Fibroblast of lung (primary cell): ENCODE measurements around the gene ZNF660. TPM values are rescaled to one million over a fixed set of nuclear protein-coding genes. Genes with fewer than 3 reads are reported as not detected.
"Not testable (repeated sequence)": the region's sequence is repeated elsewhere in the genome, so short reads cannot be mapped to it uniquely, and the experiment has no call there.

Experiments
- DNase-seq, 2 donors: peaks; one replicate each; pipeline versions ENCODE4 v3.0.0 to v3.0.0-alpha.2; 2010; ENCODE audit warnings: low read depth in 2 of 2
- H2AFZ ChIP-seq: 2 replicates; pipeline ENCODE4 v1.5.1; 2012; ENCODE audit warnings: low read length, control low read depth, inconsistent platforms
- H3K27ac ChIP-seq: 2 replicates; pipeline ENCODE4 v1.5.1; 2011; ENCODE audit warnings: low read length, control low read depth; ENCODE audit not compliant: insufficient read depth
- H3K27me3 ChIP-seq: 2 replicates; pipeline ENCODE4 v1.5.1; 2011; ENCODE audit warnings: mild to moderate bottlenecking, low read length; ENCODE audit not compliant: control insufficient read depth, insufficient read depth
- H3K36me3 ChIP-seq: 2 replicates; pipeline ENCODE4 v1.5.1; 2011; ENCODE audit warnings: low read length; ENCODE audit not compliant: control insufficient read depth, insufficient read depth
- H3K4me1 ChIP-seq: 2 replicates; pipeline ENCODE4 v1.5.1; 2011; ENCODE audit warnings: low read length; ENCODE audit not compliant: control insufficient read depth, insufficient read depth; ENCODE audit errors: extremely low read depth
- H3K4me2 ChIP-seq: 2 replicates; pipeline ENCODE4 v1.5.1; 2011; ENCODE audit warnings: low read length, control low read depth; ENCODE audit not compliant: insufficient read depth; ENCODE audit errors: extremely low read depth
- H3K4me3 ChIP-seq, 4 experiments: fragments of 200-600 bp in 1 of 4; sonication (generic) in 1 of 4; replicated peaks in 1 of 4; 2 replicates each; pipeline ENCODE4 v1.5.1; 2011 to 2016; ENCODE audit warnings: low read length in 4 of 4, low read depth in 3 of 4, mild to moderate bottlenecking in 3 of 4, control low read depth in 2 of 4, inconsistent platforms in 1 of 4, mixed read lengths in 1 of 4; ENCODE audit not compliant: insufficient read depth in 1 of 4; ENCODE audit errors: control extremely low read depth in 1 of 4
- H3K79me2 ChIP-seq: 2 replicates; pipeline ENCODE4 v1.5.1; 2012; ENCODE audit warnings: mild to moderate bottlenecking, low read length, inconsistent platforms; ENCODE audit not compliant: control insufficient read depth, insufficient read depth
- H3K9ac ChIP-seq: 2 replicates; pipeline ENCODE4 v1.5.1; 2011; ENCODE audit warnings: mild to moderate bottlenecking, low read length, control low read depth; ENCODE audit not compliant: insufficient read depth
- H3K9me3 ChIP-seq: 2 replicates; pipeline ENCODE4 v1.5.1; 2012; ENCODE audit warnings: low read depth, low read length; ENCODE audit not compliant: control insufficient read depth, insufficient read depth
- H4K20me1 ChIP-seq: 2 replicates; pipeline ENCODE4 v1.5.1; 2011; ENCODE audit warnings: low read length; ENCODE audit not compliant: control insufficient read depth, insufficient read depth; ENCODE audit errors: extremely low read depth
- CTCF ChIP-seq, 2 donors: IDR thresholded peaks in 1 of 2; conservative IDR thresholded peaks in 1 of 2; 1 replicate in 1 of 2; 2 replicates in 1 of 2; pipeline ENCODE4 v1.5.1; 2011 to 2012; ENCODE audit warnings: low read length in 2 of 2, control low read depth in 1 of 2, inconsistent platforms in 1 of 2, low read depth in 1 of 2, mild to moderate bottlenecking in 1 of 2
- EZH2 ChIP-seq: IDR thresholded peaks from 2 replicates; pipeline ENCODE4 v1.5.1; 2012; ENCODE audit warnings: low read length, control low read depth, mild to moderate bottlenecking; ENCODE audit errors: missing control alignments
- polyA minus RNA-seq: library from RNA; depleted of rRNA, polyadenylated mRNA; stranded (reverse); fragments of >200 nt; gene quantifications from 2 replicates; pipeline ENCODE4 v1.2.3, GENCODE V29; 2011; ENCODE audit warnings: low replicate concordance
- polyA plus RNA-seq, 2 donors: library from polyadenylated mRNA; depleted of rRNA in 1 of 2; stranded (reverse) in 1 of 2; unstranded in 1 of 2; fragments of >200 nt; gene quantifications; 2 replicates each; pipeline ENCODE4 v1.2.1, GENCODE V29; 2011 to 2012; ENCODE audit warnings: missing spikeins in 1 of 2
- total RNA-seq: library from RNA; depleted of rRNA; stranded (reverse); fragments of >200 nt; gene quantifications from 2 replicates; pipeline ENCODE4 v1.2.1, GENCODE V29; 2014

The ZNF660 gene
- total RNA-seq, result 3.3 and 4.0 TPM in 2 replicates
- polyA plus RNA-seq, result 0.44 and 0.92 TPM in 2 replicates
- 0.37 and 0.42 TPM in 2 replicates for polyA plus RNA-seq (2012)
- not detected in 2 replicates for polyA minus RNA-seq

GRCh38 chr3:44584646-44585501, at the start of gene ZNF660:
ZNF660 (plus strand) TSS chr3:44584964; CDS start chr3:44594194, 9,230 bp downstream.
- H3K4me3 ChIP-seq, result peak within 1 kb of the TSS; percentile 39 to 73 (median 55)
- peak; percentile 83 for DNase-seq
- H3K79me2 ChIP-seq, result no peaks in the 10 kb centered on the region
- peak within 1 kb of the TSS; percentile 29 for H3K27ac ChIP-seq
- H3K4me1 ChIP-seq, result no peaks in the 10 kb centered on the region
- no peaks in the 10 kb centered on the region for H4K20me1 ChIP-seq
- peak within 1 kb of the TSS; percentile 69 for H2AFZ ChIP-seq
- no peaks in the 10 kb centered on the region for H3K36me3 ChIP-seq
- H3K4me2 ChIP-seq, result peak within 1 kb of the TSS; percentile 64
- H3K27me3 ChIP-seq, result peaks cover 2% of the 10 kb centered on the region
- no peak for TF ChIP-seq EZH2
- no peak for TF ChIP-seq CTCF (conservative IDR thresholded peaks at IDR 0.05 in 1 of 2, IDR thresholded peaks at IDR 0.05 in 1 of 2; ENCODE audit: low read depth in 1 of 2, low read length in 2 of 2)
- H3K9me3 ChIP-seq, result no peaks in the 10 kb centered on the region
- peak within 1 kb of the TSS; percentile 55 for H3K9ac ChIP-seq

- no peak for DNase-seq
- H3K27ac ChIP-seq, result no peak overlapping the region
- H3K9ac ChIP-seq, result no peak overlapping the region
- H3K4me2 ChIP-seq, result no peak overlapping the region
- peaks cover 5% of the 10 kb centered on the region for H3K27me3 ChIP-seq
- TF ChIP-seq EZH2 (no peak), CTCF (conservative IDR thresholded peaks at IDR 0.05 in 1 of 2, IDR thresholded peaks at IDR 0.05 in 1 of 2; ENCODE audit: low read depth in 1 of 2, low read length in 2 of 2) (no peak)
- no peaks in the 10 kb centered on the region for H3K79me2 ChIP-seq
- H3K36me3 ChIP-seq, result no peaks in the 10 kb centered on the region
- H3K4me1 ChIP-seq, result no peaks in the 10 kb centered on the region
- H4K20me1 ChIP-seq, result no peaks in the 10 kb centered on the region
- H3K4me3 ChIP-seq, result no peak overlapping the region
- H2AFZ ChIP-seq, result no peak overlapping the region
- no peaks in the 10 kb centered on the region for H3K9me3 ChIP-seq
Observed at GRCh38 chr3:44535364-44535763, 49.4 kb upstream of the ZNF660 start.

- H3K9me3 ChIP-seq, H3K27me3 ChIP-seq, DNase-seq, H3K9ac ChIP-seq, H3K4me3 ChIP-seq, H3K4me1 ChIP-seq, H4K20me1 ChIP-seq, H3K79me2 ChIP-seq, H3K36me3 ChIP-seq, H3K4me2 ChIP-seq, H3K27ac ChIP-seq, H2AFZ ChIP-seq: not testable (repeated sequence)
Observed at GRCh38 chr3:44544811-44545210, 40.0 kb upstream of the ZNF660 start.
